HCT116 (cell line): ENCODE measurements around the gene DCDC2. TPM values are rescaled to one million over a fixed set of nuclear protein-coding genes. Genes with fewer than 3 reads are reported as not detected.
A peak's percentile ranks its signal among the peaks of the same experiment; 100 is the strongest.
"Not testable (repeated sequence)": the region's sequence is repeated elsewhere in the genome, so short reads cannot be mapped to it uniquely, and the experiment has no call there.

ENCODE experiments used
- ATAC-seq: fragments of 200-7000 bp; cut with Tn5 transposase; 2 replicates; pipeline ENCODE4 v1.9.1; 2020; ENCODE audit warnings: mild to moderate bottlenecking, moderate library complexity
- BruUV-seq: library from RNA; stranded (reverse); fragments of 400-500 nt; replicated peaks from 2 replicates; lab custom pipeline; 2021; lab: Mats Ljungman, UMichigan
- CTCF ChIA-PET: fragments of 300-600 bp; sonication (Branson Sonifier 250); formaldehyde crosslinking; loops from one replicate; lab custom pipeline; 2021; ENCODE audit warnings: antibody characterized with exemption; lab: Charles Lee
- POLR2A ChIA-PET: fragments of 300-600, 350-600 bp; sonication (Branson Sonifier 250); formaldehyde crosslinking; loops from one replicate; lab custom pipeline; 2021; ENCODE audit warnings: antibody characterized with exemption; lab: Charles Lee
- RAD21 ChIA-PET, 2 experiments: fragments of 300-600 bp; sonication (Branson Sonifier 250); formaldehyde crosslinking; loops; one replicate each; lab custom pipeline; 2023; ENCODE audit warnings: low total read pairs in 2 of 2; ENCODE audit not compliant: uncharacterized antibody in 2 of 2, unreplicated experiment in 2 of 2, low non-redundant PET in 1 of 2; lab: Charles Lee
- DNase-seq: peaks from one replicate; pipeline ENCODE4 v3.0.0-alpha.2; 2010; ENCODE audit warnings: low read depth, low spot score
- H2AFZ ChIP-seq: fragments of 200-600 bp; shearing (Covaris generic), sonication (generic); 2 replicates; pipeline ENCODE4 v1.6.1; 2017; ENCODE audit warnings: low read depth, mixed run types, mixed read lengths, antibody characterized with exemption, low read length; ENCODE audit not compliant: poor library complexity, severe bottlenecking
- H3K27ac ChIP-seq: 2 replicates; pipeline ENCODE4 v1.5.1; 2012; ENCODE audit warnings: low read depth, low read length
- H3K27me3 ChIP-seq: fragments of 200-600 bp; sonication (generic); 2 replicates; pipeline ENCODE4 v1.6.1; 2016; ENCODE audit warnings: mixed run types, low read length, mixed read lengths; ENCODE audit not compliant: insufficient read depth
- H3K36me3 ChIP-seq, 2 experiments: fragments of 200-500 bp in 1 of 2; fragments of 200-600 bp in 1 of 2; sonication (Bioruptor generic) in 1 of 2; sonication (generic) in 1 of 2; 2 replicates each; pipeline versions ENCODE4 v1.5.1 to v1.6.1; 2014 to 2016; ENCODE audit warnings: low read length in 2 of 2, inconsistent platforms in 1 of 2, mixed read lengths in 1 of 2, mixed run types in 1 of 2; ENCODE audit not compliant: insufficient read depth in 2 of 2, control insufficient read depth in 1 of 2
- H3K4me1 ChIP-seq, 2 experiments: fragments of 200-600 bp in 1 of 2; sonication (generic) in 1 of 2; 2 replicates each; pipeline versions ENCODE4 v1.5.1 to v1.6.1; 2012 to 2017; ENCODE audit warnings: low read length in 2 of 2, inconsistent platforms in 1 of 2, mild to moderate bottlenecking in 1 of 2, mixed read lengths in 1 of 2, mixed run types in 1 of 2, moderate library complexity in 1 of 2; ENCODE audit not compliant: insufficient read depth in 2 of 2, control insufficient read depth in 1 of 2
- H3K4me2 ChIP-seq: fragments of 200-600 bp; sonication (generic); 2 replicates; pipeline ENCODE4 v1.6.1; 2017; ENCODE audit warnings: mixed run types, low read length, mixed read lengths
- H3K4me3 ChIP-seq, 2 experiments: fragments of 200-600 bp in 1 of 2; sonication (generic) in 1 of 2; replicated peaks in 1 of 2; 2 replicates each; pipeline ENCODE4 v1.5.1; 2011 to 2016; ENCODE audit warnings: low read length in 2 of 2, control low read depth in 1 of 2, low read depth in 1 of 2, mild to moderate bottlenecking in 1 of 2, mixed read lengths in 1 of 2, mixed run types in 1 of 2
- H3K79me2 ChIP-seq: fragments of 200-600 bp; sonication (generic); 2 replicates; pipeline ENCODE4 v1.6.1; 2017; ENCODE audit warnings: mild to moderate bottlenecking, mixed run types, low read length, moderate library complexity, mixed read lengths; ENCODE audit not compliant: insufficient read depth
- H3K9ac ChIP-seq: fragments of 200-600 bp; sonication (generic); 2 replicates; pipeline ENCODE4 v1.6.1; 2016; ENCODE audit warnings: low read length, mixed read lengths
- H3K9me2 ChIP-seq: fragments of 200-600 bp; sonication (generic), shearing (Covaris generic); 2 replicates; pipeline ENCODE4 v1.6.1; 2017; ENCODE audit warnings: mixed run types, mild to moderate bottlenecking, moderate library complexity; ENCODE audit not compliant: insufficient read depth
- H3K9me3 ChIP-seq, 2 experiments: fragments of 200-500 bp in 1 of 2; fragments of 200-600 bp in 1 of 2; sonication (Bioruptor generic) in 1 of 2; sonication (generic) in 1 of 2; 2 replicates each; pipeline ENCODE4 v1.6.1; 2014 to 2017; ENCODE audit warnings: low read length in 2 of 2, mixed read lengths in 2 of 2, inconsistent platforms in 1 of 2, low read depth in 1 of 2, mild to moderate bottlenecking in 1 of 2, mixed run types in 1 of 2, moderate library complexity in 1 of 2; ENCODE audit not compliant: control insufficient read depth in 1 of 2, insufficient read depth in 1 of 2
- H4K20me1 ChIP-seq: fragments of 200-600 bp; sonication (generic), shearing (Covaris generic); 2 replicates; pipeline ENCODE4 v1.6.1; 2017; ENCODE audit warnings: mixed run types, mild to moderate bottlenecking, moderate library complexity; ENCODE audit not compliant: insufficient read depth
- CTCF ChIP-seq, 3 experiments: fragments of 200-600 bp in 1 of 3; sonication (generic) in 1 of 3; IDR thresholded peaks in 2 of 3; conservative IDR thresholded peaks in 1 of 3; 2 replicates each; pipeline ENCODE4 v1.5.1; 2012 to 2017; ENCODE audit warnings: low read depth in 2 of 3, low read length in 2 of 3, antibody characterized with exemption in 1 of 3, borderline replicate concordance in 1 of 3, control low read depth in 1 of 3, mild to moderate bottlenecking in 1 of 3, mixed read lengths in 1 of 3, mixed run types in 1 of 3, moderate library complexity in 1 of 3; ENCODE audit not compliant: insufficient read depth in 1 of 3
- FOSL1 ChIP-seq: IDR thresholded peaks from 2 replicates; pipeline ENCODE4 v1.6.1; 2012; ENCODE audit warnings: low read depth
- intact Hi-C: fragments of 100-400 bp; cut with micrococcal nuclease; formaldehyde crosslinking; loops from 2 replicates; pipeline ENCODE4 v1.10.0; 2022
- total RNA-seq: library from RNA; stranded (reverse); gene quantifications from one replicate; pipeline ENCODE4 v1.2.1, GENCODE V29; 2021; ENCODE audit not compliant: unreplicated experiment

The DCDC2 gene
- total RNA-seq, 1 experiment from 2014 or later: 0.17 TPM

GRCh38 chr6:24258214-24258613, 99.6 kb downstream of the DCDC2 start:
- H3K4me3 ChIP-seq, RAD21 ChIA-PET, H3K4me1 ChIP-seq, ATAC-seq, H3K9me2 ChIP-seq, H3K9ac ChIP-seq, H3K27me3 ChIP-seq, intact Hi-C loops, H3K4me2 ChIP-seq, H3K36me3 ChIP-seq, H4K20me1 ChIP-seq, H3K9me3 ChIP-seq, H3K79me2 ChIP-seq, H3K27ac ChIP-seq, H2AFZ ChIP-seq, BruUV-seq, POLR2A ChIA-PET, DNase-seq: not testable (repeated sequence)
- CTCF ChIA-PET: interaction anchor here (1.4 to 2.1 kb wide), 2 partner anchors 16 to 25 kb away, joined by 11 to 13 read pairs; no protein-coding TSS in a partner anchor

GRCh38 chr6:24257282-24257681, 100.6 kb downstream of the DCDC2 start:
- ChIA-PET CTCF (interaction anchor here (1.0 to 2.1 kb wide), 5 partner anchors 13 to 192 kb away, joined by 3 to 13 read pairs (median 3); no protein-coding TSS in a partner anchor), POLR2A (no interaction called here)
- H3K27me3 ChIP-seq: no peaks in the 10 kb centered on the region

More at GRCh38 chr6:24257282-24257681, 100.6 kb downstream of the DCDC2 start:
- Histone ChIP-seq H3K36me3 (no peaks in the 10 kb centered on the region), H3K4me3 (no peak overlapping the region), H3K79me2 (no peaks in the 10 kb centered on the region), H2AFZ (no peak overlapping the region), H3K27ac (no peak overlapping the region), H3K9ac (no peak overlapping the region), H3K9me3 (no peaks in the 10 kb centered on the region), H3K4me1 (no peaks in the 10 kb centered on the region), H3K9me2 (no peaks in the 10 kb centered on the region), H4K20me1 (no peaks in the 10 kb centered on the region), H3K4me2 (no peak overlapping the region)
- intact Hi-C loops: no loop called here
- no TSS peak for BruUV-seq
- peak in 2 of 3 experiments; percentile 39 to 41; a peak in 3 of 6 replicates for TF ChIP-seq CTCF (IDR thresholded peaks at IDR 0.05 in 2 of 3, conservative IDR thresholded peaks at IDR 0.05 in 1 of 3; ENCODE audit: borderline replicate concordance in 1 of 3, insufficient read depth in 1 of 3, low read depth in 2 of 3, low read length in 2 of 3)
- no peak for TF ChIP-seq FOSL1
- DNase-seq (peak; percentile 13), ATAC-seq (peak; percentile 70)
- RAD21 ChIA-PET: interaction anchor here in 1 of 2 experiments (0.6 kb wide), 1 partner anchor 11 kb away, joined by 11 read pairs; no protein-coding TSS in a partner anchor
